Neutrophil (primary cell): Measurements from ENCODE around the gene TEAD1.

ENCODE experiments used
- H3K27ac ChIP-seq: fragments of 200-600 bp; sonication (generic); 2 replicates; pipeline ENCODE4 v1.5.1; 2016; ENCODE audit warnings: mild to moderate bottlenecking, moderate library complexity
- H3K27me3 ChIP-seq: fragments of 200-600 bp; sonication (generic); 2 replicates; pipeline ENCODE4 v1.6.0; 2016; ENCODE audit warnings: mild to moderate bottlenecking
- H3K36me3 ChIP-seq: fragments of 200-600 bp; sonication (generic); 2 replicates; pipeline ENCODE4 v1.5.1; 2017
- H3K4me1 ChIP-seq, 2 experiments: fragments of 200-600 bp in 1 of 2; sonication (generic) in 1 of 2; 1 replicate in 1 of 2; 2 replicates in 1 of 2; pipeline versions ENCODE4 v1.5.1 to v1.6.1; 2013 to 2016; ENCODE audit warnings: low read depth in 1 of 2, low read length in 1 of 2, mild to moderate bottlenecking in 1 of 2, moderate library complexity in 1 of 2; ENCODE audit not compliant: control insufficient read depth in 1 of 2, insufficient read depth in 1 of 2
- H3K4me3 ChIP-seq, 2 experiments: fragments of 200-600 bp in 1 of 2; sonication (generic) in 1 of 2; 1 replicate in 1 of 2; 2 replicates in 1 of 2; pipeline ENCODE4 v1.5.1; 2013 to 2016; ENCODE audit warnings: low read depth in 1 of 2, low read length in 1 of 2, mild to moderate bottlenecking in 1 of 2, moderate library complexity in 1 of 2
- H3K9me3 ChIP-seq: fragments of 200-600 bp; sonication (generic); 2 replicates; pipeline ENCODE4 v1.5.1; 2016
- CTCF ChIP-seq: fragments of 200-600 bp; sonication (generic); IDR thresholded peaks from 2 replicates; pipeline ENCODE4 v1.5.1; 2016; ENCODE audit warnings: antibody characterized with exemption

The TEAD1 gene

GRCh38 chr11:12927886-12928285 lies 253.7 kb downstream of the TEAD1 start:
- no peak overlapping the region for H3K27ac ChIP-seq
- H3K36me3 ChIP-seq, result no peaks in the 10 kb centered on the region
- H3K27me3 ChIP-seq, result peaks cover 7% of the 10 kb centered on the region
- no peaks in the 10 kb centered on the region for H3K9me3 ChIP-seq
- no peaks in the 10 kb centered on the region for H3K4me1 ChIP-seq
- H3K4me3 ChIP-seq, result no peak overlapping the region
- no peak for TF ChIP-seq CTCF

- H3K4me3 ChIP-seq, result no peak overlapping the region
- H3K9me3 ChIP-seq, result no peaks in the 10 kb centered on the region
- H3K4me1 ChIP-seq, result no peaks in the 10 kb centered on the region
- TF ChIP-seq CTCF, result no peak
- no peak overlapping the region for H3K27ac ChIP-seq
- H3K27me3 ChIP-seq, result peaks cover 7% of the 10 kb centered on the region
- no peaks in the 10 kb centered on the region for H3K36me3 ChIP-seq
Observed at GRCh38 chr11:12930850-12931249, 256.6 kb downstream of the TEAD1 start.

- H3K4me1 ChIP-seq, result no peaks in the 10 kb centered on the region
- H3K27ac ChIP-seq, result no peak overlapping the region
- H3K9me3 ChIP-seq, result no peaks in the 10 kb centered on the region
- no peaks in the 10 kb centered on the region for H3K36me3 ChIP-seq
- no peak overlapping the region for H3K4me3 ChIP-seq
- TF ChIP-seq CTCF, result no peak
- H3K27me3 ChIP-seq, result peaks cover 3% of the 10 kb centered on the region
Observed at GRCh38 chr11:12932485-12932884, 258.3 kb downstream of the TEAD1 start.

- no peaks in the 10 kb centered on the region for H3K36me3 ChIP-seq
- no peak overlapping the region for H3K27ac ChIP-seq
- peaks cover 4% of the 10 kb centered on the region for H3K27me3 ChIP-seq
- TF ChIP-seq CTCF, result no peak
- H3K9me3 ChIP-seq, result no peaks in the 10 kb centered on the region
- H3K4me3 ChIP-seq, result no peak overlapping the region
- H3K4me1 ChIP-seq, result peaks cover 0 to 5% of the 10 kb centered on the region in 2 experiments
Observed at GRCh38 chr11:12936200-12936599, 262.0 kb downstream of the TEAD1 start.

- Histone ChIP-seq H3K4me3 (no peak overlapping the region), H3K9me3 (no peaks in the 10 kb centered on the region), H3K36me3 (no peaks in the 10 kb centered on the region), H3K27me3 (peaks cover 10% of the 10 kb centered on the region), H3K27ac (no peak overlapping the region), H3K4me1 (peaks cover 0 to 5% of the 10 kb centered on the region in 2 experiments)
- no peak for TF ChIP-seq CTCF
Observed at GRCh38 chr11:12938590-12939247, 264.5 kb downstream of the TEAD1 start.
